Liver (tissue), 3 donors: Measurements from ENCODE around the gene C2CD4C.
"Not testable (repeated sequence)": the region's sequence is repeated elsewhere in the genome, so short reads cannot be mapped to it uniquely, and the experiment has no call there.

Experiments used
- FOXA1 ChIP-seq: IDR thresholded peaks from 2 replicates; pipeline ENCODE4 v1.6.1; 2016; ENCODE audit warnings: antibody characterized with exemption
- FOXA2 ChIP-seq: IDR thresholded peaks from 2 replicates; pipeline ENCODE4 v1.6.1; 2016; ENCODE audit warnings: antibody characterized with exemption
- GABPA ChIP-seq, 2 donors: IDR thresholded peaks in 1 of 2; conservative IDR thresholded peaks in 1 of 2; 2 replicates each; pipeline ENCODE4 v1.6.1; 2016; ENCODE audit warnings: antibody characterized with exemption in 2 of 2, mild to moderate bottlenecking in 1 of 2, moderate library complexity in 1 of 2
- JUND ChIP-seq, 2 donors: IDR thresholded peaks; 2 replicates each; pipeline ENCODE4 v1.6.1; 2016; ENCODE audit warnings: antibody characterized with exemption in 2 of 2
- RAD21 ChIP-seq, 2 donors: IDR thresholded peaks; 2 replicates each; pipeline ENCODE4 v1.6.1; 2016; ENCODE audit warnings: antibody characterized with exemption in 2 of 2, mild to moderate bottlenecking in 2 of 2
- SP1 ChIP-seq: IDR thresholded peaks from 2 replicates; pipeline ENCODE4 v1.6.1; 2018; ENCODE audit warnings: antibody characterized with exemption, mild to moderate bottlenecking
- TAF1 ChIP-seq: conservative IDR thresholded peaks from 2 replicates; pipeline ENCODE4 v1.6.1; 2016; ENCODE audit warnings: antibody characterized with exemption, mild to moderate bottlenecking
- TF ChIP-seq, protein P1 (sequence below): fragments of 150-350 bp; IDR thresholded peaks from 2 replicates; pipeline ENCODE4 v1.5.1; 2017; ENCODE audit warnings: improper control_type of control experiment, low read depth, low read length; ENCODE audit not compliant: missing input control
- TF ChIP-seq, protein P2 (sequence below): IDR thresholded peaks from 2 replicates; pipeline ENCODE4 v1.6.1; 2016; ENCODE audit warnings: antibody characterized with exemption
- TF ChIP-seq, protein P3 (sequence below): IDR thresholded peaks from 2 replicates; pipeline ENCODE4 v1.6.1; 2016; ENCODE audit warnings: antibody characterized with exemption
- TF ChIP-seq, protein P4 (sequence below): IDR thresholded peaks from 2 replicates; pipeline ENCODE4 v1.6.1; 2016; ENCODE audit warnings: antibody characterized with exemption
- TF ChIP-seq, protein P5 (sequence below): IDR thresholded peaks from 2 replicates; pipeline ENCODE4 v1.6.1; 2016; ENCODE audit warnings: antibody characterized with exemption, mild to moderate bottlenecking
- donor health status: healthy.
- donor health status: healthy.

DNA sequence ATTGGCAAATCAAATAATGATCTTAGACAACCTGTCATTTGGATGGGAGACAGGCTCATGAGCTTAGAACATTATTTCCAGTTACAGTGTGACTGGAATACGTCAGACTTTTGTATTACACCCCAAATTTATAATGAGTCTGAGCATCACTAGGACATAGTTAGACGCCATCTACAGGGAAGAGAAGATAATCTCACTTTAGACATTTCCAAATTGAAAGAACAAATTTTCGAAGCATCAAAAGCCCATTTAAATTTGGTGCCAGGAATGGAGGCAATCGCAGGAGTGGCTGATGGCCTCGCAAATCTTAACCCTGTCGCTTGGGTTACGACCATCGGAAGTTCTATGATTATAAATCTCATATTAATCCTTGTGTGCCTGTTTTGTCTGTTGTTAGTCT is 22.8 kb downstream of the C2CD4C start:
- TF ChIP-seq, protein P1, sequence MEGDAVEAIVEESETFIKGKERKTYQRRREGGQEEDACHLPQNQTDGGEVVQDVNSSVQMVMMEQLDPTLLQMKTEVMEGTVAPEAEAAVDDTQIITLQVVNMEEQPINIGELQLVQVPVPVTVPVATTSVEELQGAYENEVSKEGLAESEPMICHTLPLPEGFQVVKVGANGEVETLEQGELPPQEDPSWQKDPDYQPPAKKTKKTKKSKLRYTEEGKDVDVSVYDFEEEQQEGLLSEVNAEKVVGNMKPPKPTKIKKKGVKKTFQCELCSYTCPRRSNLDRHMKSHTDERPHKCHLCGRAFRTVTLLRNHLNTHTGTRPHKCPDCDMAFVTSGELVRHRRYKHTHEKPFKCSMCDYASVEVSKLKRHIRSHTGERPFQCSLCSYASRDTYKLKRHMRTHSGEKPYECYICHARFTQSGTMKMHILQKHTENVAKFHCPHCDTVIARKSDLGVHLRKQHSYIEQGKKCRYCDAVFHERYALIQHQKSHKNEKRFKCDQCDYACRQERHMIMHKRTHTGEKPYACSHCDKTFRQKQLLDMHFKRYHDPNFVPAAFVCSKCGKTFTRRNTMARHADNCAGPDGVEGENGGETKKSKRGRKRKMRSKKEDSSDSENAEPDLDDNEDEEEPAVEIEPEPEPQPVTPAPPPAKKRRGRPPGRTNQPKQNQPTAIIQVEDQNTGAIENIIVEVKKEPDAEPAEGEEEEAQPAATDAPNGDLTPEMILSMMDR: not testable (repeated sequence)
- TF ChIP-seq, protein P2, sequence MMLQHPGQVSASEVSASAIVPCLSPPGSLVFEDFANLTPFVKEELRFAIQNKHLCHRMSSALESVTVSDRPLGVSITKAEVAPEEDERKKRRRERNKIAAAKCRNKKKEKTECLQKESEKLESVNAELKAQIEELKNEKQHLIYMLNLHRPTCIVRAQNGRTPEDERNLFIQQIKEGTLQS: not testable (repeated sequence)
- TF ChIP-seq, protein P3, sequence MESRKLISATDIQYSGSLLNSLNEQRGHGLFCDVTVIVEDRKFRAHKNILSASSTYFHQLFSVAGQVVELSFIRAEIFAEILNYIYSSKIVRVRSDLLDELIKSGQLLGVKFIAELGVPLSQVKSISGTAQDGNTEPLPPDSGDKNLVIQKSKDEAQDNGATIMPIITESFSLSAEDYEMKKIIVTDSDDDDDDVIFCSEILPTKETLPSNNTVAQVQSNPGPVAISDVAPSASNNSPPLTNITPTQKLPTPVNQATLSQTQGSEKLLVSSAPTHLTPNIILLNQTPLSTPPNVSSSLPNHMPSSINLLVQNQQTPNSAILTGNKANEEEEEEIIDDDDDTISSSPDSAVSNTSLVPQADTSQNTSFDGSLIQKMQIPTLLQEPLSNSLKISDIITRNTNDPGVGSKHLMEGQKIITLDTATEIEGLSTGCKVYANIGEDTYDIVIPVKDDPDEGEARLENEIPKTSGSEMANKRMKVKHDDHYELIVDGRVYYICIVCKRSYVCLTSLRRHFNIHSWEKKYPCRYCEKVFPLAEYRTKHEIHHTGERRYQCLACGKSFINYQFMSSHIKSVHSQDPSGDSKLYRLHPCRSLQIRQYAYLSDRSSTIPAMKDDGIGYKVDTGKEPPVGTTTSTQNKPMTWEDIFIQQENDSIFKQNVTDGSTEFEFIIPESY: not testable (repeated sequence)
- TF ChIP-seq FOXA2; JUND (IDR thresholded peaks at IDR 0.05); RAD21 (IDR thresholded peaks at IDR 0.05); TAF1; SP1; GABPA (IDR thresholded peaks at IDR 0.05 in 1 of 2, conservative IDR thresholded peaks at IDR 0.05 in 1 of 2); FOXA1: not testable (repeated sequence)
- TF ChIP-seq, protein P4, sequence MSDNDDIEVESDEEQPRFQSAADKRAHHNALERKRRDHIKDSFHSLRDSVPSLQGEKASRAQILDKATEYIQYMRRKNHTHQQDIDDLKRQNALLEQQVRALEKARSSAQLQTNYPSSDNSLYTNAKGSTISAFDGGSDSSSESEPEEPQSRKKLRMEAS: not testable (repeated sequence)
- TF ChIP-seq, protein P5, sequence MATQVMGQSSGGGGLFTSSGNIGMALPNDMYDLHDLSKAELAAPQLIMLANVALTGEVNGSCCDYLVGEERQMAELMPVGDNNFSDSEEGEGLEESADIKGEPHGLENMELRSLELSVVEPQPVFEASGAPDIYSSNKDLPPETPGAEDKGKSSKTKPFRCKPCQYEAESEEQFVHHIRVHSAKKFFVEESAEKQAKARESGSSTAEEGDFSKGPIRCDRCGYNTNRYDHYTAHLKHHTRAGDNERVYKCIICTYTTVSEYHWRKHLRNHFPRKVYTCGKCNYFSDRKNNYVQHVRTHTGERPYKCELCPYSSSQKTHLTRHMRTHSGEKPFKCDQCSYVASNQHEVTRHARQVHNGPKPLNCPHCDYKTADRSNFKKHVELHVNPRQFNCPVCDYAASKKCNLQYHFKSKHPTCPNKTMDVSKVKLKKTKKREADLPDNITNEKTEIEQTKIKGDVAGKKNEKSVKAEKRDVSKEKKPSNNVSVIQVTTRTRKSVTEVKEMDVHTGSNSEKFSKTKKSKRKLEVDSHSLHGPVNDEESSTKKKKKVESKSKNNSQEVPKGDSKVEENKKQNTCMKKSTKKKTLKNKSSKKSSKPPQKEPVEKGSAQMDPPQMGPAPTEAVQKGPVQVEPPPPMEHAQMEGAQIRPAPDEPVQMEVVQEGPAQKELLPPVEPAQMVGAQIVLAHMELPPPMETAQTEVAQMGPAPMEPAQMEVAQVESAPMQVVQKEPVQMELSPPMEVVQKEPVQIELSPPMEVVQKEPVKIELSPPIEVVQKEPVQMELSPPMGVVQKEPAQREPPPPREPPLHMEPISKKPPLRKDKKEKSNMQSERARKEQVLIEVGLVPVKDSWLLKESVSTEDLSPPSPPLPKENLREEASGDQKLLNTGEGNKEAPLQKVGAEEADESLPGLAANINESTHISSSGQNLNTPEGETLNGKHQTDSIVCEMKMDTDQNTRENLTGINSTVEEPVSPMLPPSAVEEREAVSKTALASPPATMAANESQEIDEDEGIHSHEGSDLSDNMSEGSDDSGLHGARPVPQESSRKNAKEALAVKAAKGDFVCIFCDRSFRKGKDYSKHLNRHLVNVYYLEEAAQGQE: not testable (repeated sequence)
